Kidney (tissue), 14 donors: ENCODE results near the gene GSG1L. TPM values are rescaled to one million over a fixed set of nuclear protein-coding genes. Genes with fewer than 3 reads are reported as not detected.

Experiments used
- DNase-seq, 5 donors: peaks; one replicate each; pipeline ENCODE4 v3.0.0-alpha.2; 2013 to 2020
- FAIRE-seq: peaks from 2 replicates; lab custom pipeline; 2012; peaks lifted over from hg19 to GRCh38; lab: Jason Lieb, UNC
- H3K27ac ChIP-seq, 2 donors: one replicate each; pipeline ENCODE4 v1.7.0; 2013; ENCODE audit warnings: low read depth in 2 of 2, low read length in 2 of 2, inconsistent platforms in 1 of 2
- H3K27me3 ChIP-seq: one replicate; pipeline ENCODE4 v1.7.1; 2013; ENCODE audit warnings: low read length, inconsistent platforms; ENCODE audit not compliant: control insufficient read depth, insufficient read depth
- H3K36me3 ChIP-seq, 3 donors: one replicate each; pipeline versions ENCODE4 v1.7.0 to v1.7.1; 2013; ENCODE audit warnings: low read length in 3 of 3, control low read depth in 1 of 3, inconsistent platforms in 1 of 3; ENCODE audit not compliant: insufficient read depth in 3 of 3, control insufficient read depth in 2 of 3
- H3K4me1 ChIP-seq, 3 donors: one replicate each; pipeline versions ENCODE4 v1.7.0 to v1.7.1; 2013; ENCODE audit warnings: low read length in 3 of 3, inconsistent platforms in 1 of 3, low read depth in 1 of 3; ENCODE audit not compliant: control insufficient read depth in 2 of 3, insufficient read depth in 2 of 3
- H3K4me3 ChIP-seq, 3 donors: one replicate each; pipeline versions ENCODE4 v1.7.0 to v1.8.1; 2013; ENCODE audit warnings: low read length in 3 of 3, control low read depth in 1 of 3, inconsistent platforms in 1 of 3
- H3K9ac ChIP-seq, 3 donors: one replicate each; pipeline versions ENCODE4 v1.7.0 to v1.7.1; 2013; ENCODE audit warnings: low read length in 3 of 3, control low read depth in 1 of 3, inconsistent platforms in 1 of 3
- H3K9me3 ChIP-seq, 3 donors: one replicate each; pipeline versions ENCODE4 v1.7.0 to v1.7.1; 2013; ENCODE audit warnings: low read length in 3 of 3, control low read depth in 1 of 3, inconsistent platforms in 1 of 3; ENCODE audit not compliant: control insufficient read depth in 2 of 3, insufficient read depth in 1 of 3
- CTCF ChIP-seq: IDR thresholded peaks from 3 replicates; pipeline ENCODE4 v1.5.1; 2012; ENCODE audit warnings: mild to moderate bottlenecking, moderate library complexity, borderline replicate concordance; ENCODE audit not compliant: insufficient read depth; ENCODE audit errors: extremely low read depth
- intact Hi-C: fragments of 100-400 bp; cut with DNase I; formaldehyde crosslinking; loops from one replicate; pipeline ENCODE4 v1.11.1; 2022
- polyA plus RNA-seq: library from polyadenylated mRNA; stranded (reverse); fragments of 350-450 nt; fragmentation: Illumina TruSeq; extraction: RNeasy Lipid Tissue Mini Kit (QIAGEN cat#74804); gene quantifications from one replicate; pipeline ENCODE4 v1.2.3, GENCODE V29; 2014; ENCODE audit warnings: low read depth, low replicate concordance; ENCODE audit not compliant: insufficient read depth
- total RNA-seq: library from RNA; stranded (reverse); fragmentation: NEBNext Ultra II Directional; extraction: Animal tissue kit (Norgen Biotek cat#: 25700); gene quantifications from one replicate; pipeline ENCODE4 v1.2.1, GENCODE V29; 2021
- donor health status: control.
- donor health status: control.
- donor health status: control.
- donor health status: control.
- donor health status: control.
- donor health status: DM: yes; HTN: yes; CAD: no.
- donor health status: Normal renal cell carcinoma (clear cell type).

Gene GSG1L
- total and polyA plus RNA-seq, 2 donors from 2014 or later = not detected

GRCh38 chr16:28011223-28011622, 52.3 kb downstream of the GSG1L start:
- TF ChIP-seq CTCF = no peak
- no peak overlapping the region for H3K4me3 ChIP-seq

GRCh38 chr16:28010671-28011070, 52.8 kb downstream of the GSG1L start:
- peaks cover 0 to 2% (median 0%) of the 10 kb centered on the region in 3 donors for H3K4me1 ChIP-seq
- no peak overlapping the region for H3K4me3 ChIP-seq
- H3K27ac ChIP-seq = no peak overlapping the region
- no peak for FAIRE-seq
- H3K27me3 ChIP-seq = no peaks in the 10 kb centered on the region
- no peaks in the 10 kb centered on the region for H3K36me3 ChIP-seq
- TF ChIP-seq CTCF = no peak
- H3K9me3 ChIP-seq = no peaks in the 10 kb centered on the region
- intact Hi-C loops = no loop called here
- no peak overlapping the region for H3K9ac ChIP-seq
- DNase-seq = peak in 1 of 5 donors; percentile 15

More at GRCh38 chr16:28011223-28011622, 52.3 kb downstream of the GSG1L start:
- Histone ChIP-seq H3K9ac (no peak overlapping the region), H3K4me1 (peaks cover 0 to 2% (median 0%) of the 10 kb centered on the region in 3 donors), H3K9me3 (no peaks in the 10 kb centered on the region), H3K27ac (no peak overlapping the region), H3K27me3 (no peaks in the 10 kb centered on the region), H3K36me3 (no peaks in the 10 kb centered on the region)
- intact Hi-C loops = no loop called here
- FAIRE-seq = no peak
- DNase-seq = no peak

GRCh38 chr16:28009586-28010373, 53.7 kb downstream of the GSG1L start:
- no peaks in the 10 kb centered on the region for H3K36me3 ChIP-seq
- FAIRE-seq (no peak), DNase-seq (peak in 2 of 5 donors; percentile 3 to 8)
- H3K27ac ChIP-seq = no peak overlapping the region
- TF ChIP-seq CTCF = no peak
- H3K9ac ChIP-seq = no peak overlapping the region
- intact Hi-C loops = no loop called here
- H3K4me1 ChIP-seq = peaks cover 0 to 2% (median 0%) of the 10 kb centered on the region in 3 donors
- H3K4me3 ChIP-seq = no peak overlapping the region
- H3K27me3 ChIP-seq = no peaks in the 10 kb centered on the region
- H3K9me3 ChIP-seq = no peaks in the 10 kb centered on the region
